H9 (cell line): ENCODE measurements around the gene DCAF11. TPM values are rescaled to one million over a fixed set of nuclear protein-coding genes. Genes with fewer than 3 reads are reported as not detected.

Source experiments
- DNase-seq: peaks from one replicate; pipeline ENCODE4 v3.0.0-alpha.2; 2017
- H2AFZ ChIP-seq: one replicate; pipeline ENCODE4 v1.6.1; 2013; ENCODE audit warnings: mild to moderate bottlenecking, low read length, control low read depth, moderate library complexity
- H2AK5ac ChIP-seq: 2 replicates; pipeline ENCODE4 v1.6.1; 2013; ENCODE audit warnings: low read length, control low read depth, mixed read lengths; ENCODE audit not compliant: insufficient read length
- H2BK120ac ChIP-seq: one replicate; pipeline ENCODE4 v1.6.1; 2013; ENCODE audit warnings: low read depth, mild to moderate bottlenecking, low read length, control low read depth, inconsistent platforms; ENCODE audit not compliant: poor library complexity, severe bottlenecking
- H2BK12ac ChIP-seq: 2 replicates; pipeline ENCODE4 v1.6.1; 2013; ENCODE audit warnings: low read length, control low read depth, mixed read lengths, low read depth; ENCODE audit not compliant: insufficient read length
- H2BK15ac ChIP-seq: 2 replicates; pipeline ENCODE4 v1.6.1; 2013; ENCODE audit warnings: low read depth, low read length, control low read depth
- H2BK20ac ChIP-seq: one replicate; pipeline ENCODE4 v1.6.1; 2013; ENCODE audit warnings: low read depth, mild to moderate bottlenecking, low read length, control low read depth, inconsistent platforms; ENCODE audit not compliant: poor library complexity, severe bottlenecking
- H2BK5ac ChIP-seq: 2 replicates; pipeline ENCODE4 v1.6.1; 2013; ENCODE audit warnings: low read length, control low read depth, mixed read lengths; ENCODE audit not compliant: insufficient read length
- H3K14ac ChIP-seq: 2 replicates; pipeline ENCODE4 v1.6.1; 2013; ENCODE audit warnings: low read length, control low read depth; ENCODE audit not compliant: insufficient read depth
- H3K18ac ChIP-seq: 2 replicates; pipeline ENCODE4 v1.6.1; 2013; ENCODE audit warnings: low read depth, mild to moderate bottlenecking, mixed read lengths, low read length, control low read depth; ENCODE audit not compliant: insufficient read length
- H3K23ac ChIP-seq: 2 replicates; pipeline ENCODE4 v1.6.1; 2013; ENCODE audit warnings: low read length, control low read depth, mixed read lengths, low read depth; ENCODE audit not compliant: insufficient read length
- H3K23me2 ChIP-seq: 2 replicates; pipeline ENCODE4 v1.6.1; 2013; ENCODE audit warnings: low read depth, mild to moderate bottlenecking, mixed read lengths, low read length, control low read depth; ENCODE audit not compliant: insufficient read length, poor library complexity, severe bottlenecking
- H3K27ac ChIP-seq: 2 replicates; pipeline ENCODE4 v1.5.1; 2013; ENCODE audit warnings: low read length, control low read depth, mixed read lengths, low read depth; ENCODE audit not compliant: insufficient read length
- H3K27me3 ChIP-seq: 2 replicates; pipeline ENCODE4 v1.6.1; 2013; ENCODE audit warnings: low read length, control low read depth, inconsistent platforms; ENCODE audit not compliant: insufficient read depth
- H3K4ac ChIP-seq: 2 replicates; pipeline ENCODE4 v1.6.1; 2013; ENCODE audit warnings: low read depth, mild to moderate bottlenecking, control low read depth, inconsistent platforms, low read length, moderate library complexity
- H3K4me1 ChIP-seq: 2 replicates; pipeline ENCODE4 v1.6.1; 2013; ENCODE audit warnings: low read length, control low read depth, inconsistent platforms; ENCODE audit not compliant: insufficient read depth
- H3K4me2 ChIP-seq: 2 replicates; pipeline ENCODE4 v1.6.1; 2013; ENCODE audit warnings: low read length, control low read depth, mixed read lengths; ENCODE audit not compliant: insufficient read length, insufficient read depth
- H3K56ac ChIP-seq: 2 replicates; pipeline ENCODE4 v1.6.1; 2013; ENCODE audit warnings: low read depth, mild to moderate bottlenecking, mixed read lengths, low read length, control low read depth; ENCODE audit not compliant: insufficient read length
- H3K79me1 ChIP-seq: 2 replicates; pipeline ENCODE4 v1.6.1; 2013; ENCODE audit warnings: low read depth, mild to moderate bottlenecking, moderate library complexity, low read length, control low read depth, inconsistent platforms; ENCODE audit not compliant: insufficient read depth, poor library complexity, severe bottlenecking
- H3K79me2 ChIP-seq: 2 replicates; pipeline ENCODE4 v1.6.1; 2013; ENCODE audit warnings: low read length, control low read depth, inconsistent platforms; ENCODE audit not compliant: insufficient read depth
- H3K9ac ChIP-seq: 2 replicates; pipeline ENCODE4 v1.6.1; 2013; ENCODE audit warnings: low read length, control low read depth, mixed read lengths; ENCODE audit not compliant: insufficient read length; ENCODE audit errors: extremely low read depth
- H3K9me3 ChIP-seq: one replicate; pipeline ENCODE4 v1.6.1; 2013; ENCODE audit warnings: low read depth, low read length, inconsistent platforms; ENCODE audit not compliant: control insufficient read depth
- H3T11ph ChIP-seq: one replicate; pipeline ENCODE4 v1.6.1; 2013; ENCODE audit warnings: mild to moderate bottlenecking, low read length, control low read depth, inconsistent platforms
- H4K20me1 ChIP-seq: one replicate; pipeline ENCODE4 v1.6.1; 2013; ENCODE audit not compliant: control insufficient read depth, insufficient read length, insufficient read depth
- H4K5ac ChIP-seq: 2 replicates; pipeline ENCODE4 v1.6.1; 2013; ENCODE audit warnings: low read depth, mild to moderate bottlenecking, mixed read lengths, low read length, control low read depth; ENCODE audit not compliant: insufficient read length
- H4K8ac ChIP-seq: replicated peaks from 2 replicates; pipeline ENCODE4 v1.6.1; 2013; ENCODE audit warnings: low read length, control low read depth, mixed read lengths, low read depth; ENCODE audit not compliant: insufficient read length
- H4K91ac ChIP-seq: 2 replicates; pipeline ENCODE4 v1.6.1; 2013; ENCODE audit warnings: low read depth, mild to moderate bottlenecking, moderate library complexity, mixed read lengths, low read length, control low read depth; ENCODE audit not compliant: insufficient read length
- H3K27ac Mint-ChIP-seq, 3 experiments: 2 replicates in 2 of 3; 3 replicates in 1 of 3; pipeline ENCODE4 v1.8.0; 2020 to 2021; ENCODE audit warnings: mixed read lengths in 3 of 3, mild to moderate bottlenecking in 1 of 3, moderate library complexity in 1 of 3
- H3K27me3 Mint-ChIP-seq: 2 replicates; pipeline ENCODE4 v1.8.0; 2021; ENCODE audit warnings: low read depth, mild to moderate bottlenecking, moderate library complexity, mixed read lengths
- H3K36me3 Mint-ChIP-seq, 3 experiments: 2 replicates in 2 of 3; 3 replicates in 1 of 3; pipeline ENCODE4 v1.8.0; 2020 to 2021; ENCODE audit warnings: low read depth in 3 of 3, mixed read lengths in 3 of 3; ENCODE audit not compliant: insufficient read depth in 1 of 3
- H3K4me1 Mint-ChIP-seq, 2 experiments: 2 replicates each; pipeline ENCODE4 v1.8.0; 2020; ENCODE audit warnings: mixed read lengths in 2 of 2
- H3K4me3 Mint-ChIP-seq, 2 experiments: 2 replicates in 1 of 2; 3 replicates in 1 of 2; pipeline ENCODE4 v1.8.0; 2020 to 2021; ENCODE audit warnings: mild to moderate bottlenecking in 2 of 2, mixed read lengths in 2 of 2, moderate library complexity in 1 of 2
- H3K9me3 Mint-ChIP-seq, 2 experiments: 2 replicates in 1 of 2; 3 replicates in 1 of 2; pipeline ENCODE4 v1.8.0; 2020; ENCODE audit warnings: mild to moderate bottlenecking in 2 of 2, mixed read lengths in 2 of 2, moderate library complexity in 1 of 2
- WGBS: extraction: QIAGEN DNeasy Blood & Tissue Kit; methylation state at CpG from one replicate; pipeline ENCODE4 v1.1.7; 2013; ENCODE audit warnings: missing lambda C conversion rate, low lambda C conversion rate, mixed read lengths; ENCODE audit not compliant: insufficient read length; ENCODE audit errors: extremely low coverage; 5-methylcytosine and 5-hydroxymethylcytosine counted together
- total RNA-seq: library from RNA; stranded (reverse); gene quantifications from 2 replicates; pipeline ENCODE4 v1.2.1, GENCODE V29; 2021
- TF ChIP-seq, protein P1 (sequence below): fragments of 200-600 bp; sonication (generic); conservative IDR thresholded peaks from 3 replicates; pipeline ENCODE4 v1.8.0; 2021; ENCODE audit warnings: antibody characterized with exemption, mild to moderate bottlenecking

DCAF11 gene
- total RNA-seq, 1 experiment from 2014 or later, result 73.4 TPM

DNA sequence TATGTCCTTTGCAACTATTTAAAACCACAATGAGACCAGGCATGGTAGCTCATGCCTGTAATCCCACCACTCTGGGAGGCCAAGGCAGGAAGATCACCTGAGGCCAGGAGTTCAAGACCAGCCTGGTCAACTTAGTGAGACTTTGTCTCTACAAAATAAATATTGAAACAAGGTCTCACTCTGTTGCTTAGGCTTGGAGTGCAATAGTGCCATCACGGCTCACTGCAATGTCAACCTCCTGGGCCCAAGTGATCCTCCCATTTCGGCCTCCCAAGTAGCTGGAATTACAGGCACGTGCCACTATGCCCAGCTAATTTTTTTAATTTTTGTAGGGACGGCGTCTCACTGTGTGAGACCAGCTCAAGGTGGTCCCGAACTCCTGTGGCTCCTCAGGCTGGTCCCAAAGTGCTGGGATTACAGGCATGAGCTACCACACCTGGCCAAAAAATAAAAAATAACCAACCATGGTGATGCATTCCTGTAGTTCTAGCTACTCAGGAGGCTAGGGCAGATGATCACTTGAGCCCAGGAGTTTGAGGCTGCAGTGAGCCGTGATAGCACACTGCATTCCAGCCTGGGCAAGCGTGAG lies 14.9 kb downstream of the DCAF11 start:
- H2AFZ ChIP-seq, result no peak overlapping the region
- H3K9me3 ChIP-seq, result no peaks in the 10 kb centered on the region
- no peak overlapping the region for H3K27ac Mint-ChIP-seq
- H4K91ac ChIP-seq, result no peak overlapping the region
- TF ChIP-seq, protein P1, sequence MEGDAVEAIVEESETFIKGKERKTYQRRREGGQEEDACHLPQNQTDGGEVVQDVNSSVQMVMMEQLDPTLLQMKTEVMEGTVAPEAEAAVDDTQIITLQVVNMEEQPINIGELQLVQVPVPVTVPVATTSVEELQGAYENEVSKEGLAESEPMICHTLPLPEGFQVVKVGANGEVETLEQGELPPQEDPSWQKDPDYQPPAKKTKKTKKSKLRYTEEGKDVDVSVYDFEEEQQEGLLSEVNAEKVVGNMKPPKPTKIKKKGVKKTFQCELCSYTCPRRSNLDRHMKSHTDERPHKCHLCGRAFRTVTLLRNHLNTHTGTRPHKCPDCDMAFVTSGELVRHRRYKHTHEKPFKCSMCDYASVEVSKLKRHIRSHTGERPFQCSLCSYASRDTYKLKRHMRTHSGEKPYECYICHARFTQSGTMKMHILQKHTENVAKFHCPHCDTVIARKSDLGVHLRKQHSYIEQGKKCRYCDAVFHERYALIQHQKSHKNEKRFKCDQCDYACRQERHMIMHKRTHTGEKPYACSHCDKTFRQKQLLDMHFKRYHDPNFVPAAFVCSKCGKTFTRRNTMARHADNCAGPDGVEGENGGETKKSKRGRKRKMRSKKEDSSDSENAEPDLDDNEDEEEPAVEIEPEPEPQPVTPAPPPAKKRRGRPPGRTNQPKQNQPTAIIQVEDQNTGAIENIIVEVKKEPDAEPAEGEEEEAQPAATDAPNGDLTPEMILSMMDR, result no peak
- no peak overlapping the region for H3K27ac ChIP-seq
- H3K23me2 ChIP-seq, result no peaks in the 10 kb centered on the region
- no peak overlapping the region for H2BK5ac ChIP-seq
- H3K4me2 ChIP-seq, result no peak overlapping the region
- H3K4me1 Mint-ChIP-seq, result no peaks in the 10 kb centered on the region
- no peak overlapping the region for H2BK12ac ChIP-seq
- WGBS, result no CpG with 5 or more reads among the region's 8 CpGs
- H3K18ac ChIP-seq, result no peak overlapping the region
- H3K79me1 ChIP-seq, result no peaks in the 10 kb centered on the region
- no peaks in the 10 kb centered on the region for H4K20me1 ChIP-seq
- H3K9me3 Mint-ChIP-seq, result no peaks in the 10 kb centered on the region
- no peak overlapping the region for H3K14ac ChIP-seq
- no peak overlapping the region for H4K5ac ChIP-seq
- H2BK15ac ChIP-seq, result no peak overlapping the region
- H3K79me2 ChIP-seq, result no peaks in the 10 kb centered on the region
- no peak overlapping the region for H3K9ac ChIP-seq
- no peak overlapping the region for H3K4me3 Mint-ChIP-seq
- H4K8ac ChIP-seq, result no peak overlapping the region
- H3T11ph ChIP-seq, result no peak overlapping the region
- no peaks in the 10 kb centered on the region for H3K27me3 ChIP-seq
- DNase-seq, result no peak
- H3K4me1 ChIP-seq, result no peaks in the 10 kb centered on the region
- H3K23ac ChIP-seq, result no peak overlapping the region
- H2BK120ac ChIP-seq, result no peak overlapping the region
- H2BK20ac ChIP-seq, result no peak overlapping the region
- H3K4ac ChIP-seq, result no peak overlapping the region
- H3K56ac ChIP-seq, result no peak overlapping the region
- no peaks in the 10 kb centered on the region for H3K27me3 Mint-ChIP-seq
- H2AK5ac ChIP-seq, result no peak overlapping the region
- no peaks in the 10 kb centered on the region for H3K36me3 Mint-ChIP-seq
